HepG2 (cell line): ENCODE data around the gene SETSIP. TPM values are rescaled to one million over a fixed set of nuclear protein-coding genes. Genes with fewer than 3 reads are reported as not detected.

Experiments used
- ATAC-seq: fragments of 200-7000 bp; cut with Tn5 transposase; 3 replicates; pipeline ENCODE4 v1.9.1; 2020; ENCODE audit warnings: mild to moderate bottlenecking, moderate library complexity
- BruUV-seq: library from RNA; stranded (reverse); fragments of 400-500 nt; replicated peaks from 2 replicates; lab custom pipeline; 2021; lab: Mats Ljungman, UMichigan
- CTCF ChIA-PET: fragments of 300-600 bp; formaldehyde crosslinking; extraction: SDS; loops from one replicate; lab custom pipeline; 2021; ENCODE audit warnings: low total read pairs, inconsistent platforms, low intra/inter-chr PET ratio; lab: Yijun Ruan, JAX
- POLR2A ChIA-PET: fragments of 350-600 bp; sonication (Branson Sonifier 250); formaldehyde crosslinking; loops from one replicate; lab custom pipeline; 2020; ENCODE audit warnings: antibody characterized with exemption, inconsistent platforms; lab: Yijun Ruan, JAX
- DNase-seq: peaks from one replicate; pipeline ENCODE4 v3.0.0-alpha.2; 2015; ENCODE audit warnings: low spot score
- FAIRE-seq: peaks from 3 replicates; lab custom pipeline; 2011; peaks lifted over from hg19 to GRCh38; lab: Jason Lieb, UNC
- H2AFZ ChIP-seq: one replicate; pipeline ENCODE4 v1.6.1; 2011; ENCODE audit warnings: low read length, inconsistent platforms
- H3K27ac ChIP-seq: fragments of 300-600 bp; 3 replicates; pipeline ENCODE4 v1.8.0; 2011; ENCODE audit warnings: mixed run types, mild to moderate bottlenecking, mixed read lengths, low read length, inconsistent platforms; ENCODE audit not compliant: insufficient read depth; ENCODE audit errors: extremely low read length
- H3K27me3 ChIP-seq, 2 experiments: fragments of 200-600 bp in 1 of 2; 2 replicates in 1 of 2; 3 replicates in 1 of 2; pipeline versions ENCODE4 v1.6.0 to v1.8.0; 2011; ENCODE audit warnings: low read length in 2 of 2, mild to moderate bottlenecking in 2 of 2, moderate library complexity in 2 of 2, inconsistent platforms in 1 of 2; ENCODE audit not compliant: insufficient read depth in 2 of 2, control insufficient read depth in 1 of 2
- H3K36me3 ChIP-seq, 2 experiments: fragments of 200-600 bp in 1 of 2; replicated peaks in 1 of 2; 2 replicates in 1 of 2; 3 replicates in 1 of 2; pipeline versions ENCODE4 v1.5.1 to v1.8.0; 2011; ENCODE audit warnings: low read length in 2 of 2, inconsistent platforms in 1 of 2; ENCODE audit not compliant: insufficient read depth in 2 of 2, control insufficient read depth in 1 of 2
- H3K4me1 ChIP-seq: 2 replicates; pipeline ENCODE4 v1.5.1; 2012; ENCODE audit warnings: low read length, inconsistent platforms; ENCODE audit not compliant: insufficient read depth
- H3K4me2 ChIP-seq: 2 replicates; pipeline ENCODE4 v1.6.0; 2011; ENCODE audit warnings: low read depth, low read length, inconsistent platforms
- H3K4me3 ChIP-seq, 3 experiments: fragments of 200-600 bp in 1 of 3; sonication (generic), shearing (Covaris generic) in 1 of 3; replicated peaks in 1 of 3; 2 replicates each; pipeline ENCODE4 v1.5.1; 2011 to 2016; ENCODE audit warnings: low read length in 3 of 3, inconsistent platforms in 2 of 3, low read depth in 2 of 3, mild to moderate bottlenecking in 2 of 3, control low read depth in 1 of 3, mixed read lengths in 1 of 3; ENCODE audit not compliant: insufficient read depth in 1 of 3
- H3K79me2 ChIP-seq: one replicate; pipeline ENCODE4 v1.6.1; 2011; ENCODE audit warnings: low read length, inconsistent platforms; ENCODE audit not compliant: insufficient read depth
- H3K9ac ChIP-seq: 2 replicates; pipeline ENCODE4 v1.6.0; 2011; ENCODE audit warnings: mild to moderate bottlenecking, low read depth, low read length, inconsistent platforms; ENCODE audit not compliant: insufficient read depth
- H3K9me3 ChIP-seq: 2 replicates; pipeline ENCODE4 v1.5.1; 2012; ENCODE audit warnings: mild to moderate bottlenecking, low read length
- H4K20me1 ChIP-seq: 2 replicates; pipeline ENCODE4 v1.6.0; 2011; ENCODE audit warnings: inconsistent platforms, mild to moderate bottlenecking, low read length, moderate library complexity; ENCODE audit not compliant: insufficient read depth
- FOXA3 ChIP-seq: IDR thresholded peaks from 2 replicates; pipeline ENCODE4 v1.6.1; 2016; ENCODE audit warnings: missing genetic modification reagents, missing compliant biosample characterization
- GABPA ChIP-seq, 2 experiments: IDR thresholded peaks; 2 replicates each; pipeline ENCODE4 v1.6.1; 2011 to 2016; ENCODE audit warnings: low read depth in 2 of 2, low read length in 1 of 2, missing biosample characterization in 1 of 2, missing genetic modification characterization in 1 of 2
- KDM3A ChIP-seq: IDR thresholded peaks from 2 replicates; pipeline ENCODE4 v1.6.1; 2018; ENCODE audit warnings: low read depth, missing compliant biosample characterization
- KLF12 ChIP-seq: sonication (generic); formaldehyde crosslinking; IDR thresholded peaks from 2 replicates; pipeline ENCODE4 v1.4.0; 2020; ENCODE audit warnings: missing genetic modification reagents, borderline replicate concordance
- NFE2L2 ChIP-seq: fragments of 150-350 bp; IDR thresholded peaks from 2 replicates; pipeline ENCODE4 v1.6.1; 2014; ENCODE audit warnings: low read length
- SP5 ChIP-seq: IDR thresholded peaks from 2 replicates; pipeline ENCODE4 v1.6.1; 2016; ENCODE audit warnings: low read depth, borderline replicate concordance
- ZBTB21 ChIP-seq: sonication (generic); formaldehyde crosslinking; IDR thresholded peaks from 2 replicates; pipeline ENCODE4 v1.4.0; 2020; ENCODE audit warnings: missing genetic modification reagents
- ZSCAN31 ChIP-seq: sonication (generic); formaldehyde crosslinking; IDR thresholded peaks from 2 replicates; pipeline ENCODE4 v1.5.0; 2020; ENCODE audit warnings: low read depth, mild to moderate bottlenecking, missing genetic modification reagents
- WGBS: methylation state at CpG from one replicate; pipeline ENCODE4 v1.1.6; 2017; ENCODE audit warnings: low lambda C conversion rate; 5-methylcytosine and 5-hydroxymethylcytosine counted together
- in situ Hi-C: cut with HindIII; loops from 2 replicates; pipeline ENCODE4 v1.10.0; 2017; ENCODE audit warnings: low pct_unique_long_range_greater_than_20kb; ENCODE audit not compliant: extremely low pct_ligation_motif_present
- intact Hi-C: fragments of 100-400 bp; cut with micrococcal nuclease; formaldehyde crosslinking; loops from one replicate; pipeline ENCODE4 v1.10.0; 2022; ENCODE audit not compliant: unreplicated experiment
- polyA plus RNA-seq, 8 experiments: library from polyadenylated mRNA; depleted of rRNA in 3 of 8; stranded (reverse) in 7 of 8; unstranded in 1 of 8; fragments of >200 nt; fragmentation: Illumina TruSeq in 4 of 8; extraction: Trizol in 4 of 8; gene quantifications; 2 replicates each; pipeline versions ENCODE4 v1.2.1 to v1.2.3, GENCODE V29; 2011 to 2016; ENCODE audit warnings: low read depth in 4 of 8, missing spikeins in 1 of 8, mixed read lengths in 1 of 8; ENCODE audit not compliant: insufficient read depth in 1 of 8
- total RNA-seq, 5 experiments: library from RNA; depleted of rRNA; stranded (reverse); fragments of >200 nt; fragmentation: Illumina TruSeq; extraction: Trizol; gene quantifications; 2 replicates each; pipeline ENCODE4 v1.2.3, GENCODE V29; 2016; ENCODE audit warnings: low read depth in 1 of 5
- TF ChIP-seq, protein P1 (sequence below): sonication (generic); formaldehyde crosslinking; IDR thresholded peaks from 2 replicates; pipeline ENCODE4 v1.5.1; 2020; ENCODE audit warnings: mild to moderate bottlenecking, missing genetic modification reagents, moderate library complexity

Gene SETSIP
- total and polyA plus RNA-seq, 2 of the 13 experiments (the other 11 are each of a cell fraction or from before 2014, with no cell fraction given) = not detected

DNA sequence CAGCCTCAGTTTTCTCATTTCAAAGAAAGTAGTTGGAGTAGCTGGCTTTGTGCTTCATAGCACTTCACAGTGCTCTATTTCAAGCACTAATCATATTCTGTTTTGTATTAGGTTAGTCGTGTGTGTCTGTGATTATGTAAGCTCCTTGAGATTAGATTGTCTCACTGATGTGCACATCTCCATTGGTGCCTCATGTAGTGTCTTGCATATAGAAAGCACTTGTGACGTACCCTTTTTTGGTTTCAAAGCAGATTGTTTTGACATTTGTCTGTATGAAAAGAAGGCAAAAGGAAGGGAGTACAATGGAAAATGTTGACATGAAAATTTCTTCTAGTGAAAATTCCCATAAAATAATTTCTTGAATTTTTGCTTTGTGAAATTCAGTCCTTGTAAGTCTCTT is 18.9 kb upstream of the SETSIP start:
- TF ChIP-seq ZSCAN31 (CRISPR knock-in tag) (no peak), SP5 (CRISPR knock-in tag) (no peak), FOXA3 (CRISPR knock-in tag) (no peak), NFE2L2 (no peak), ZBTB21 (CRISPR knock-in tag) (no peak), KDM3A (CRISPR knock-in tag) (no peak), GABPA (IDR thresholded peaks at IDR 0.05; ENCODE audit: low read depth, low read length) (no peak), GABPA (CRISPR knock-in tag; IDR thresholded peaks at IDR 0.05; ENCODE audit: low read depth) (no peak), KLF12 (CRISPR knock-in tag) (no peak)
- TF ChIP-seq, protein P1, sequence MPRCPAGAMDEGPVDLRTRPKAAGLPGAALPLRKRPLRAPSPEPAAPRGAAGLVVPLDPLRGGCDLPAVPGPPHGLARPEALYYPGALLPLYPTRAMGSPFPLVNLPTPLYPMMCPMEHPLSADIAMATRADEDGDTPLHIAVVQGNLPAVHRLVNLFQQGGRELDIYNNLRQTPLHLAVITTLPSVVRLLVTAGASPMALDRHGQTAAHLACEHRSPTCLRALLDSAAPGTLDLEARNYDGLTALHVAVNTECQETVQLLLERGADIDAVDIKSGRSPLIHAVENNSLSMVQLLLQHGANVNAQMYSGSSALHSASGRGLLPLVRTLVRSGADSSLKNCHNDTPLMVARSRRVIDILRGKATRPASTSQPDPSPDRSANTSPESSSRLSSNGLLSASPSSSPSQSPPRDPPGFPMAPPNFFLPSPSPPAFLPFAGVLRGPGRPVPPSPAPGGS (CRISPR knock-in tag) = no peak
- no peaks in the 10 kb centered on the region for H3K27me3 ChIP-seq
- ChIA-PET CTCF (no interaction called here), POLR2A (no interaction called here)
- intact Hi-C loops (no loop called here), in situ Hi-C loops (no loop called here)
- no peak overlapping the region for H3K27ac ChIP-seq
- H4K20me1 ChIP-seq = no peaks in the 10 kb centered on the region
- BruUV-seq = no TSS peak
- H3K9ac ChIP-seq = no peak overlapping the region
- no peak overlapping the region for H3K4me3 ChIP-seq
- H3K36me3 ChIP-seq = no peaks in the 10 kb centered on the region
- no peak overlapping the region for H3K4me2 ChIP-seq
- 67% methylated on average over 2 of the region's 2 CpGs for WGBS
- FAIRE-seq (no peak), DNase-seq (no peak), ATAC-seq (no peak)
- no peaks in the 10 kb centered on the region for H3K79me2 ChIP-seq
- H3K4me1 ChIP-seq = 0 out of 2 replicates have a peak, but pooled peaks cover 2% of the 10 kb centered on the region
- no peak overlapping the region for H2AFZ ChIP-seq
- H3K9me3 ChIP-seq = no peaks in the 10 kb centered on the region
